ENCODE data around the gene NFE2L1.
"Not testable (repeated sequence)": the region's sequence is repeated elsewhere in the genome, so short reads cannot be mapped to it uniquely, and the experiment has no call there.

The NFE2L1 gene

DNA sequence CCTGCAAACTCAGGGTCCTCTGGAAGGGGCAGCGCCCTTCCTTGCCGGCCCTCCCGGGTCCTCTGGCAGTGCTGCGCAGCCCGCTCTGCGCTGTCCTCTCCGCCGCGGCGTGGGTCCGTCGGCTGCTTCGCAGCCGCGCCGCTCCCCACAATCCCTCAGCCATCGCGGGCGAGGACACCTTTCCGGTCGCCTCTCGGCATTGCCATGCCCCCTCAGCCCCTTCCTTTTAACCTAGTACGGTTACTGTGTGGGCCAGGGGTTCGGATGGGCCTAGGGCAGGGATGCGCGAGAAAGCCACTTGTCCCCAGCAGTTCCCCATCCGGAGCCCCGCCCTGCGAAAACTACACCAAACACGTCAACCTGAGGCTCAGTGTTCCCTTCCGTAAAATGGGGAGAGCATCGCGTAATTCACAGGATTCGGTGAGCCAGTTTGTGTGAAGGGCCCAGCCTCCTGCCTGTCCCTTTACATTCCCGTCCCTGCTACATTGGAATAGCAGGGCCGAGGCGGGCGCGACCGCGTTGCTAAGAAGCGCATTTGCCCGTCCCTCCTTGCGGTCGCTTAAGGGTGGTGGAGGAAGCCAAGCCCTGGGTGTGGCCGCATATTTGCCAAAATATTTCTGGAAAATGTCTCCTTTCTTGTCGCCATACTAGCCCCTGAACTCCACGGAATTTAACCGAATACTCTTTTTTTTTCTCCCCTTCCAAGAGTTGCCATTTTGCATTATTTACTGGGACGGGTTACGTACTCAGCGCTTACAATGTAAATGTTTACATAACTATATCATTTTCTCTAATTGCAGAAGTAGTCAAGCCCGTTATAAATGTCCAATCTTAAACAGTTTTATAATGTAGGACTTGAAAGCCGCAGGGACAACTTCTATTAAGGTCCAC is 23.8 kb upstream of the NFE2L1 start:
- peak overlapping the region; percentile 63 for H2AFZ ChIP-seq (ENCODE audit: low read length, unreplicated experiment)

DNA sequence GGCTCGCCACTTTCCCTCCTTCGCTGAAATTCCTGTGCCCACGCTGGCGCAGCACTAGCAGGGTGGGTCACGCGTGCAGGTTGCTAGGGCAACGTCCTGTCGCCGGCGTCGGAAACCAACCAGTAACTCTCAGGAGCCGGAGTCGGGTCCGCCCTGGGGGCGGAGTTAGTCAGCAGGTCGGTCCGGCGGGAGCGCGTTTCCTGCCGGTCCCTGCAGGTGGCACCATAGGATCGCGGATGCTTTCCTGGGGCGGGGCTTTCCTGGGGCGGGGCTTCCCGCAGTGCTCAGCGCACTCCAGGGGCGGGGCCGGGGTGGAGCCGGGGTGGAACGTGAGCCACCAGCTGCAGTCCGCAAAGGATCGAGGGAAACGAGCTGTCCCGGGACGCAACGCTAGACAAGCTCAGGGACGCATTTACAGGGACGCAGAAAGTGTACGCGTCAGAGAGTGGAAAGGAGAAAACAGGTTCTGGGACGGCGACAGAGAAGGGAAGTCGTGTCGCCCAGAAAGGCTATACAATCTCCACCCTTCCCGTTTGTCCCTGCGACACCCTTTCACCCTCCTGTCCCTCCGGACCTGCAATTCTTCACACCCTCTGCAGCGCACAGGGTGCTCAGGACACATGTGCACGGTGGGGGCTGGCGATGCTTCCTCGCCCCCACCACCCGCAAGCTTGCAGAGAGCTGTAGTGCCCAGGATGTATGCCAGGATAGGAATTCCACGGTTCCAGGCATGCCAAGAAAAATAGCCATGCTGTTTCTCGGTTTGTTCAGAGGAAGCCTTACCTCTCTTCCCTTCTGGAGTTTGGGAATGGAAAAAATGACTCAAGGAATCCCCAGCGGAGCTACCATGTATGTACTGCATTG is 22.9 kb upstream of the NFE2L1 start:
- Histone ChIP-seq H3K27ac (ENCODE audit: low read depth, low read length) (peak overlapping the region; percentile 68), H3K27me3 (ENCODE audit: insufficient read depth, low read length) (no peaks in the 10 kb centered on the region), H3K4me3 (ENCODE audit: low read depth, low read length) (peak overlapping the region; percentile 75), H3K36me3 (ENCODE audit: insufficient read depth, low read length) (no peaks in the 10 kb centered on the region), H2AFZ (ENCODE audit: low read length, unreplicated experiment) (peak overlapping the region; percentile 11), H3K79me2 (ENCODE audit: control insufficient read depth, insufficient read depth, low read length, unreplicated experiment) (no peaks in the 10 kb centered on the region), H3K4me1 (ENCODE audit: control insufficient read depth, insufficient read depth, low read length, unreplicated experiment) (peaks cover 17% of the 10 kb centered on the region)

More for the DNA sequence above, 23.8 kb upstream of the NFE2L1 start:
- Histone ChIP-seq H3K4me3 (ENCODE audit: low read depth, low read length) (peak overlapping the region; percentile 68), H3K4me1 (ENCODE audit: control insufficient read depth, insufficient read depth, low read length, unreplicated experiment) (peaks cover 16% of the 10 kb centered on the region), H3K36me3 (ENCODE audit: insufficient read depth, low read length) (no peaks in the 10 kb centered on the region), H3K27ac (ENCODE audit: low read depth, low read length) (peak overlapping the region; percentile 24; the same call in 1 of the 2 replicates), H3K79me2 (ENCODE audit: control insufficient read depth, insufficient read depth, low read length, unreplicated experiment) (no peaks in the 10 kb centered on the region), H3K27me3 (ENCODE audit: insufficient read depth, low read length) (no peaks in the 10 kb centered on the region)

DNA sequence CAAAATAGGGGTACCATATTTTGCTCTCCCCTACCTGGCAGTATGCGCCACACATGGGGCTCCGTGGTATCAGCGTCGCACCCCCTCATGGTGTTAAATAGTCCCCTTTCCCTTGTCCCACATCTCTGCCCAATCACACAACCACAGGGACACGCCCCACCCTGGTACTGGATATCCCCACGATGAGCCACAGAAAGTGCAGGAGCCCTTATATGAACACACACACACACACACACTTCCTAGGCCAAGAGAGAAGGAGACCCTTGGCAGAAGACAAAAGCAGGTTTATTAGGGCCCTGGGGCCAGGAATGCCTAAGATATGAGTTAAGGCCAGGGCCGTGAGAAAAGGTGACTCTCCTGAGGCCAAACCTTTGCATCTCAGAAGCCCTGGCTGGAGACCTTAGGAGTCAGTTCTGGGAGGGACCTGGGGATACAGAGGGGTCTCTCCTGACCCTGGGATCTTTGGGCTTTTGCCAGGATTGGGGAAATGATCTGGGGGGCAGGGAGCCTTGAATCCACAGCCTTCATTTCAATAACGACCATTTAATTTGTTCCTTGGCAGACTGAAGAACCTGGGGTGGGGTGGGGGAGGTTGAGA is 22.2 kb upstream of the NFE2L1 start:
- Histone ChIP-seq H3K79me2 (ENCODE audit: control insufficient read depth, insufficient read depth, low read length, unreplicated experiment) (no peaks in the 10 kb centered on the region), H3K4me1 (ENCODE audit: control insufficient read depth, insufficient read depth, low read length, unreplicated experiment) (peaks cover 24% of the 10 kb centered on the region), H3K36me3 (ENCODE audit: insufficient read depth, low read length) (no peaks in the 10 kb centered on the region), H3K27ac (ENCODE audit: low read depth, low read length) (peak overlapping the region; percentile 68), H3K27me3 (ENCODE audit: insufficient read depth, low read length) (no peaks in the 10 kb centered on the region), H2AFZ (ENCODE audit: low read length, unreplicated experiment) (no peak overlapping the region), H3K4me3 (ENCODE audit: low read depth, low read length) (peak overlapping the region; percentile 75)

DNA sequence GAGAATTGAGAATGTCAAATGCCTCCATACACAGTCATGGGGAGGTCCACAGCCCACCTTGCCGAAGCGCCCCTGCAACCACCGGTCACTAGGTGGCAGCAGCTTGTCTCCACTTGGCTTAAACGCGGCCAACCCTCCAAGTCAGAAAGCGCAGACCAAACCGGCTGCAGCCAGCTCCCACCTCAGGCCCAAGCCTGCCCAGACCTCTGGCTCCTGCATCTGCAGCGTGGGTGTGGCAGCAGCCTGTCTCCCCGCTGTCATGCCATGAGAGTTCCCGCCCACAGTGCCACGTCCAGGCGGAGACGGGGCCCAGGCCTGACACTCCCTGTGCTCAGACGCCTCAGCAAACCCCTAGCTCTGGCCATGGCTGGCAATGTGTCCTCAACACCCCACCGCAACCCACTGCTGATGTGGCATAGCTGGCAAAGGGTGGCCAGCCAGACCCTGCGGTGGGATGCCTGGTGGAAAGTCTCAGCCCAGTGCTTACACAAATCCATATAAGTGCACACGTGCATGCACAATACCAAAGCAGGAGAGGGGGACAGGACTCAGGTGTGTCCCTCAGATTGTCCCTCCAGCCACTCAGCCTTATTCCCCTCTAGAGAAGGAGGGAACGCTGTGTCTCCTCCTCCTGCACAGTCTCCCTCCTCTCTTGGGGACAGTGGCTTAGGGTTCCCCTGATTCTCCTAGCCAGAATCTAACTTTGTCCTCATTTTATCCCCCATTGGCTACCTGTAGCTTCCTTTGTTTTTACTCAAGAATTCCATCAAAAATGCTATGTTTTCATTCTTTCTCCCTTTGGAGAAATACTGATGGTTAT is 21.4 kb upstream of the NFE2L1 start:
- Histone ChIP-seq H3K79me2 (ENCODE audit: control insufficient read depth, insufficient read depth, low read length, unreplicated experiment) (no peaks in the 10 kb centered on the region), H2AFZ (ENCODE audit: low read length, unreplicated experiment) (no peak overlapping the region), H3K27ac (ENCODE audit: low read depth, low read length) (peak overlapping the region; percentile 68), H3K36me3 (ENCODE audit: insufficient read depth, low read length) (no peaks in the 10 kb centered on the region), H3K4me3 (ENCODE audit: low read depth, low read length) (0 out of 2 replicates have a peak overlapping the region, but pooled peaks have one; percentile 75), H3K4me1 (ENCODE audit: control insufficient read depth, insufficient read depth, low read length, unreplicated experiment) (peaks cover 24% of the 10 kb centered on the region), H3K27me3 (ENCODE audit: insufficient read depth, low read length) (no peaks in the 10 kb centered on the region)

DNA sequence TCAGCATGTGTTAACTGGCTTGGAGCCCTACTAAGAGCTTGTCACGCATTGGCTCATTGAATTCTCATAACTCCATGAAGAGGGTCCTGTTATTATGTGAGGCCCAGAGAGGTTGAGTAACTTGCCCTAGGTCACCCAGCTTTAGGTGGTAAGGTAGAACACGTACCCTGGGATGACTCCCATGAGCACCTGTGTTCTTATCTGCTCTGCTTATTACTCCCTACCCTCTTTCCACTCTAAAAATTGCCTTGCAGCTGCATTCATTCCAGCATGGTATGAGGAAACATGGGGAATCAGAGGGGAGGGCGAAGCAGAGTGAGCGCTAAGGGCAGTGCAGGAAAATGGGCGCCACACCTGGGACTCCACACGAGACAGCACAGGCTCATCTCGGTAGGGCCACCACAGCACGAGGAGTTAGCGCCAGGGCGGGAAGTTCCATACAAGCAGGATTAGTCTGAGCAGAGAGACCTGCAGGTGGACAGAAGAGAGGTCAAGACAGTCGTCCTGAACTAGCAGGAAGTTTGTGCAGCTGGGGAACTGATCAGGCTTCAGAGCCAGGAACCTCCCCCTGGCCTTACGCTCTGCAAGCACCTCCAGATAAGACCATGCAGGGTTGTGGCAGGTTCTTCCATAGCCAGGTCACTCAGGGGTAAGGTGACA is 20.7 kb upstream of the NFE2L1 start:
- Histone ChIP-seq H3K79me2 (ENCODE audit: control insufficient read depth, insufficient read depth, low read length, unreplicated experiment) (no peaks in the 10 kb centered on the region), H3K36me3 (ENCODE audit: insufficient read depth, low read length) (no peaks in the 10 kb centered on the region), H3K27me3 (ENCODE audit: insufficient read depth, low read length) (no peaks in the 10 kb centered on the region), H3K27ac (ENCODE audit: low read depth, low read length) (no peak overlapping the region), H2AFZ (ENCODE audit: low read length, unreplicated experiment) (no peak overlapping the region), H3K4me1 (ENCODE audit: control insufficient read depth, insufficient read depth, low read length, unreplicated experiment) (peaks cover 24% of the 10 kb centered on the region), H3K4me3 (ENCODE audit: low read depth, low read length) (no peak overlapping the region)

DNA sequence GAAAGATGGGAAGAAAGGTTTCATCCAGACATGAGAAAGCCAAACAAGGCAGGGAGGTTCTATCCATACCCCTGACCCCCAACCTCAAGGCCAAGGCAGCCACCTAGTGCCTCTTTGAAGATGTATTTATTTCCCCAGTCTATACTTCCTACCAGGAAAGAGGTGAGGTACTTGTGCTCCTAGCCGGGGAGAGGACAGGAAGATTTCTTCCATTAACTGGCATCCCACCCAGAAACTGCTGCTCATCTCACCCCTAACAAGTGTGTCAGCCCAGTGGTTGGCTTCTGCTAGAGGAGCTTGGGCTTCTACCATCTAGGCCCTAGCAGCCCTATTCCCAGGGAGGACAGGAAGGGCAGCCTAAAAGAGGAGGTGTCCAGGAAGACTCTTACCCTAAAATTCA is 19.4 kb upstream of the NFE2L1 start:
- no peak overlapping the region for H3K4me3 ChIP-seq (ENCODE audit: low read depth, low read length)
- no peaks in the 10 kb centered on the region for H3K79me2 ChIP-seq (ENCODE audit: control insufficient read depth, insufficient read depth, low read length, unreplicated experiment)
- no peak overlapping the region for H3K27ac ChIP-seq (ENCODE audit: low read depth, low read length)
- no peaks in the 10 kb centered on the region for H3K27me3 ChIP-seq (ENCODE audit: insufficient read depth, low read length)
- no peaks in the 10 kb centered on the region for H3K36me3 ChIP-seq (ENCODE audit: insufficient read depth, low read length)
- peaks cover 22% of the 10 kb centered on the region for H3K4me1 ChIP-seq (ENCODE audit: control insufficient read depth, insufficient read depth, low read length, unreplicated experiment)
- no peak overlapping the region for H2AFZ ChIP-seq (ENCODE audit: low read length, unreplicated experiment)

DNA sequence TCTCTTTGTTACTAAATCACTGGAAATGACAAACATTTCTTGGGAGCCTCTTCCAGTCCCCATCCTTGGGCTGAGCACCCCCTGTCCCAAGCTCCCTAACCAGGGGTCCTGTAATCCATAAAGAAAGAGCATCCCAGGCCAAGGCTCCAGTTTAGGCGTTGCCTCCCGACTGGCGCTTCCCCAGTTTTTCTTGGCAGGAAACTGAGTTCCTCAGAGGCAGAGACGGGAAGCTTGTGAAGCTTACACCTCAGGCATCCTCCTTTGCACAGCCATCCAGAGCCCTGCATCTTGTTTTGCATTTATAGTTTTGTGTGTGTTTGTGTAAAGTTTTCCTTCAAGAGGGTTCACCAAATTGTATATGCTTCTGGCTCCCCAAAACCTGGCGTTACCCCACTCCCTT is 17.6 kb upstream of the NFE2L1 start:
- Histone ChIP-seq H2AFZ (ENCODE audit: low read length, unreplicated experiment) (no peak overlapping the region), H3K79me2 (ENCODE audit: control insufficient read depth, insufficient read depth, low read length, unreplicated experiment) (no peaks in the 10 kb centered on the region)

DNA sequence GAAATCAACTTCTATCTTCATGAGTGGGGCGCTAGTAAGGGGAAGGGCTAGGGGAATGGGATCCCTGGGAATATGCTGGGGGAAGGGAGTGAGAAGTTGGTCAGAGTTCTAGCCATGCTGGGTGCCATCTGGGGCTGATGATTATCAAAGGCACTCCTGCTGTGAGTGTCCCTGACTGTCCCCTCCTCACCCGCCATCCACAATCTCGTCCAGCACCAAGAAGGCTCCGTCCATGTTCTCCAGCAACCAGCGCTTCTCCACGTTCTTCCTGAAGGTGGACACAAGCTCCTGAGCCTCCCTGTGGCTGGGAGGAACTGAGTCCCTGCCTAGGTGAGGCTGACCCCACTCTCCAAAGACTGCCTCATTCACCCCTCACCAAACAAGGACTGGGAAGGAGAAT is 16.2 kb upstream of the NFE2L1 start:
- H3K4me1 ChIP-seq (ENCODE audit: control insufficient read depth, insufficient read depth, low read length, unreplicated experiment): peaks cover 16% of the 10 kb centered on the region
- no peak overlapping the region for H2AFZ ChIP-seq (ENCODE audit: low read length, unreplicated experiment)
- no peaks in the 10 kb centered on the region for H3K27me3 ChIP-seq (ENCODE audit: insufficient read depth, low read length)
- H3K4me3 ChIP-seq (ENCODE audit: low read depth, low read length): no peak overlapping the region
- H3K27ac ChIP-seq (ENCODE audit: low read depth, low read length): no peak overlapping the region
- H3K36me3 ChIP-seq (ENCODE audit: insufficient read depth, low read length): no peaks in the 10 kb centered on the region
- H3K79me2 ChIP-seq (ENCODE audit: control insufficient read depth, insufficient read depth, low read length, unreplicated experiment): peaks cover 4% of the 10 kb centered on the region

More for the DNA sequence above, 17.6 kb upstream of the NFE2L1 start:
- H3K27me3 ChIP-seq (ENCODE audit: insufficient read depth, low read length): no peaks in the 10 kb centered on the region
- no peaks in the 10 kb centered on the region for H3K36me3 ChIP-seq (ENCODE audit: insufficient read depth, low read length)
- no peak overlapping the region for H3K4me3 ChIP-seq (ENCODE audit: low read depth, low read length)
- peak overlapping the region; percentile 7; the same call in 1 of the 2 replicates for H3K27ac ChIP-seq (ENCODE audit: low read depth, low read length)
- H3K4me1 ChIP-seq (ENCODE audit: control insufficient read depth, insufficient read depth, low read length, unreplicated experiment): peaks cover 22% of the 10 kb centered on the region

DNA sequence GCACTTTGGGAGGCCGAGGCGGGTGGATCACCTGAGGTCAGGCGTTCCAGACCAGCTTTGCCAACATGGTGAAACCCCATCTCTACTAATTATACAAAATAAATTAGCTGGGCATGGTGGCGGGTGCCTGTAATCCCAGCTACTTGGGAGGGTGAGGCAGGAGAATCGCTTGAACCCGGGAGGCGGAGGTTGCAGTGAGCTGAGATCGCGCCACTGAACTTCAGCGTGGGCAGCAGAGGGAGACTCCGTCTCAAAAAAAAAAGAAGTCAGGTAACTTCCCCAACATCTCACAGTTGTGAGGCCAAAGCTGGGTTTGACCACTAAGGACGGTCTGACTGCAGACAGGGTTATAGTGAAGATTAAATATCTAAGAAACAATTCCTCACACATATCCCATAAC is 13.4 kb upstream of the NFE2L1 start:
- H3K79me2 ChIP-seq (ENCODE audit: control insufficient read depth, insufficient read depth, low read length, unreplicated experiment); H2AFZ ChIP-seq (ENCODE audit: low read length, unreplicated experiment); H3K4me3 ChIP-seq (ENCODE audit: low read depth, low read length); H3K27ac ChIP-seq (ENCODE audit: low read depth, low read length); H3K27me3 ChIP-seq (ENCODE audit: insufficient read depth, low read length); H3K36me3 ChIP-seq (ENCODE audit: insufficient read depth, low read length): not testable (repeated sequence)
- peaks cover 25% of the 10 kb centered on the region for H3K4me1 ChIP-seq (ENCODE audit: control insufficient read depth, insufficient read depth, low read length, unreplicated experiment)
